Effector memory CD4-positive, alpha-beta T cell (primary cell): ENCODE measurements around the gene PID1.

Experiments
- DNase-seq, 3 donors: peaks; one replicate each; pipeline ENCODE4 v3.0.0-alpha.2; 2020
- H3K27ac ChIP-seq: 2 replicates; pipeline ENCODE4 v1.7.0; 2013; ENCODE audit warnings: mild to moderate bottlenecking, low read length, moderate library complexity; ENCODE audit not compliant: insufficient read depth, poor library complexity, severe bottlenecking
- H3K27me3 ChIP-seq: replicated peaks from 2 replicates; pipeline ENCODE4 v1.7.0; 2013; ENCODE audit warnings: mild to moderate bottlenecking, low read length; ENCODE audit not compliant: insufficient read depth, control insufficient read depth, poor library complexity, severe bottlenecking
- H3K36me3 ChIP-seq: 2 replicates; pipeline ENCODE4 v1.7.0; 2013; ENCODE audit warnings: mild to moderate bottlenecking, low read length, moderate library complexity; ENCODE audit not compliant: control insufficient read depth, insufficient read depth
- H3K4me1 ChIP-seq: 2 replicates; pipeline ENCODE4 v1.7.0; 2013; ENCODE audit warnings: low read length, mild to moderate bottlenecking; ENCODE audit not compliant: control insufficient read depth, insufficient read depth, poor library complexity, severe bottlenecking
- H3K4me3 ChIP-seq: 2 replicates; pipeline ENCODE4 v1.7.0; 2013; ENCODE audit warnings: low read length, low read depth, mild to moderate bottlenecking; ENCODE audit not compliant: insufficient read depth, poor library complexity, severe bottlenecking
- H3K9me3 ChIP-seq: 2 replicates; pipeline ENCODE4 v1.7.0; 2013; ENCODE audit warnings: mild to moderate bottlenecking, low read length, moderate library complexity; ENCODE audit not compliant: control insufficient read depth

Gene PID1

DNA sequence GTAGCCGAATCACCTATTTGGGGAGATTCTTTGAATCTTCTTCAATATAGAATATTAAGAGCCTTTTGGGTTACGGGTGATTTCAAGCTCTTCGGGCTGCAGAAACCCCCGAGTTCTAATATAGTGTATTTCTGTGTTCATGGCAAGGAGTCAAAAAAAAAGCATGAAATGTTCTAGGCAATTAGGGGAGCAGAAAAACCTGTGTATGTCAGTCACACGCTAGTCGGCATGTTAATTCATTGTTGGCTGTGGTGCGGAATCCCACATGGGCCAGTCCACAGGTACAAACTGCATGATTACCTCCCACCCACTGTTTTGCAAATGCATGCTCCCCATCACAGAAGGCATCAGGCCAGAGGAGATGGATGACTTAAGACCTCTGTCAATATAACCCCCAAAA is 161.9 kb downstream of the PID1 start:
- Histone ChIP-seq H3K4me3 (no peak overlapping the region), H3K4me1 (no peaks in the 10 kb centered on the region), H3K27ac (no peak overlapping the region), H3K36me3 (no peaks in the 10 kb centered on the region), H3K27me3 (no peaks in the 10 kb centered on the region), H3K9me3 (no peaks in the 10 kb centered on the region)
- DNase-seq, result no peak

DNA sequence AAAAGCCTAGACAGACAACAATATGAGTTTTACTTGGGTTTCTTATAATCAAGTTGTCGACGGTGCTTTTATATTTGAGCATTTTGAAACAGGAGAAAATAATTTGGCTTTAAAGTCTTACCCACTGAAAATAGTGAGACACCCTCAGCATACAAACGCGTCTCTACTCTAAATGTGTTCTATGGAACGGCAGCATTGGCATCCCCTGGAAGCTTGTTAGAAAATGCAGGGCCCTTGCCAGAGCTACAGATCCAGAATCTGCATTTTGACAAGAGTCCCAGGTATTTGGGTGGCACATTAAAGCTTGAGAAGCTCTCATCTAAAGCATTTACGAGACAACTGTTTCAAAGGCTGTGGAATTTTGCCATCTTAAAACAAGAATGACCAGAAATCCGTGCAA is 163.5 kb downstream of the PID1 start:
- Histone ChIP-seq H3K4me1 (no peaks in the 10 kb centered on the region), H3K27ac (no peak overlapping the region), H3K9me3 (peaks cover 2% of the 10 kb centered on the region), H3K27me3 (no peaks in the 10 kb centered on the region), H3K4me3 (no peak overlapping the region), H3K36me3 (no peaks in the 10 kb centered on the region)
- no peak for DNase-seq

DNA sequence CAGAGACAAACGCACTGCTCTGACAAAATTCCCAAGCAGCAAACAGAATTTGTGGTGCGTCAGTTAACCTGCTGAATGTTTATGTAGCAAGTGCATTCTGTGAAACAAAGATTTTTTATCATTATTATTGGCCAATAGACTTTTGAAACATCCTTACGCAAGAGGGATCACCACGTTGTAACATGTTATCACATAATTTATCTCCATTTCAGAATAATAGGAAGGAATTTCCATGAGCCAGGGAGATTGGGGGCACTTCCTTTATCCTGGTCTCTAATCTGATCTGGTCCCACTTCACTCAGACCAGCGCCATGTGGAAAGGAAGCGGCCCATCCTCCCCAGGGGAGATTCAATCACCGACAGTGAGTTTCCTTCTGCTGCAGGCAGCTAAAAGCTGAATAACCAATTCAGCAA is 166.1 kb downstream of the PID1 start:
- H3K4me1 ChIP-seq, result no peaks in the 10 kb centered on the region
- H3K4me3 ChIP-seq, result no peak overlapping the region
- H3K27ac ChIP-seq, result no peak overlapping the region
- H3K36me3 ChIP-seq, result no peaks in the 10 kb centered on the region
- no peak for DNase-seq
- H3K9me3 ChIP-seq, result peaks cover 7% of the 10 kb centered on the region
- no peaks in the 10 kb centered on the region for H3K27me3 ChIP-seq

GRCh38 chr2:229104025-229104424 is 167.1 kb downstream of the PID1 start:
- Histone ChIP-seq H3K4me3 (no peak overlapping the region), H3K27me3 (no peaks in the 10 kb centered on the region), H3K9me3 (peaks cover 7% of the 10 kb centered on the region), H3K4me1 (no peaks in the 10 kb centered on the region), H3K36me3 (no peaks in the 10 kb centered on the region), H3K27ac (no peak overlapping the region)
- DNase-seq, result no peak

- no peak for DNase-seq
- Histone ChIP-seq H3K27me3 (no peaks in the 10 kb centered on the region), H3K36me3 (no peaks in the 10 kb centered on the region), H3K9me3 (peaks cover 7% of the 10 kb centered on the region), H3K4me3 (no peak overlapping the region), H3K4me1 (no peaks in the 10 kb centered on the region), H3K27ac (no peak overlapping the region)
Observed at GRCh38 chr2:229101314-229101713, 169.8 kb downstream of the PID1 start.

DNA sequence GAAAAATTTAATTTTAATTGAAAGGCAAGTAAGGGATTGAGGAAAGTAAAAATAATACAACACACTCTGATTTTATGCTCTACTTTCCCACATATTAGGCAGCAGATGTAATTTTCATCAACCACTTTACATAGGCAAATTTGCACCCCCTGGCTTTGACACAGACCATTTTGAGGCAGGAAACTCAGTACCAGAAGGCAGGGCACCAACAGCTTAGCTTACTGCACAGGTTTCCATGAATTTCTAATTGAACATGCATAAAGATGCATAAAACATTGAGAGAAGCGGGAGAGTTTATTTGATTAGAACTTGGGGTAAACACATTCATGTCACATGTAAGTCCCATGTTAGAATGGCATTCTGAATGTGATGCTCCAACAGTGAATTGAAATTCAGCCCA is 171.9 kb downstream of the PID1 start:
- Histone ChIP-seq H3K36me3 (no peaks in the 10 kb centered on the region), H3K4me1 (no peaks in the 10 kb centered on the region), H3K9me3 (peaks cover 7% of the 10 kb centered on the region), H3K27me3 (no peaks in the 10 kb centered on the region), H3K4me3 (no peak overlapping the region), H3K27ac (no peak overlapping the region)
- DNase-seq, result no peak

DNA sequence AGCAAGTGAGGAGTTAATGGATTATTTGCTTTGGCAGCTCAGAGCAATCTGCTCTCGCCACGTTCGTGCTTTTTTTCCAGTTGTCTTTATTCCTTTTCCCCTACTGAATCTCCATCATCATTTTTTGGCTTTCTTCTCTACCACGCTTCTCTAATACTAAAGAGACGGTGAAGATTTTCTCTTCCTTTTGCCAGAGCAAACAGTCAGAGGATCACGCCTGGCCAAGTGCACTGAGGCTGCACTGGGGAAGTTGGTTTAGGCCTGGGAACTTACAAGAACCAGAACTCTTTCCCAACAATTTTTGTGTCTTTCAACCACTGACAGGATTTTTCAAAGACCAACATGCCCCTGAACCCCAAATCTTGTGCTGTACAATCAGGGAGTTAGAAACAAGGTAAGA is 172.3 kb downstream of the PID1 start:
- Histone ChIP-seq H3K4me1 (no peaks in the 10 kb centered on the region), H3K36me3 (no peaks in the 10 kb centered on the region), H3K27me3 (no peaks in the 10 kb centered on the region), H3K4me3 (no peak overlapping the region), H3K27ac (no peak overlapping the region), H3K9me3 (peaks cover 7% of the 10 kb centered on the region)
- DNase-seq, result no peak

DNA sequence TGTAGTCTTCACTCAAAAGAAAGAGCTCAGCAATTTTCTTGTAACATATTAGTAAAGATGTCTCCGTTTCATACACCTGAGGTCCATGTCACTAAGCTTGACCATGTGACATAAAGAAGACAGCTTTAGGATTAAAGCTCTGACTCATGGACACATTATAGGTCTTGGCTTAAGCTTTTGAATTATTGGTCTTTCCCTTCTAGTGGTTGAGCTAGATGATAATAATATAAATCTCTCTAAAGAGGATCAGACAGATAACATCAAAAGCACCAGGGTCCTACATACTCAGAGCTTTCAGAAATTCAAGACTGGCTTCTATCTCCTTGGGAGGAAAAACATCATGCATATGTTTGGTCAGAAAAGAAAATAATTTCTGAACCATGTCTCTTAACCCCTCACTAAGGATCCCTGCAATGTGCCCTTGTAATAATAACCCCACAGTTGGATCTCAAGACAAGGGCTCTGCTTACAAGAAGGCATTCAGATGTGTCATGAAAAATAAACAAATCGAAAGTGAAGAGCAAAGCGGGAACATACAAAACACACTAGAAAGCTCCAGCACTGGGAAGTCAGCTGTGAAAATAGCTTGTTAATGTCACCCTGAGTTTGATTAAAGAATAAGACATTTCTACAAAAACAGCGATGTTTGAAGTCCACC is 174.5 kb downstream of the PID1 start:
- Histone ChIP-seq H3K27me3 (no peaks in the 10 kb centered on the region), H3K4me3 (no peak overlapping the region), H3K4me1 (no peaks in the 10 kb centered on the region), H3K36me3 (no peaks in the 10 kb centered on the region), H3K9me3 (no peaks in the 10 kb centered on the region), H3K27ac (no peak overlapping the region)
- no peak for DNase-seq

DNA sequence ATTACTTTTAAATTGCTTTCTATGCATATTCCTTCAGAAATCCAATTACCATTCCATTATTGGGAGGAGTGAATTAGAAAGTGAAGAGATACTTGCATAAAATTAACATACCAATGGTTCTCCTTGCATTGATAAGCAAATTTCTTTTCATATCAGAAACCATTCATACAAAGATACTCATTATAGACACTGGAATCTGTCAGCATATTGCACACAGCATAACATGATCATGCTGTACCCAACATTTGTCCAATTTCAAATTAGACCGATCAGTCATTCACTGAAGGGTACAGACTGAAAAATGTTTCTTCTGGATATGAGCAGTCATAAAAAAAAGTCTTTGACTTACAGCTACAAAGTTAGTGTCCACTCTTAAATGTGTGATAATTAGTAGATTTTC is 175.6 kb downstream of the PID1 start:
- H3K4me1 ChIP-seq, result no peaks in the 10 kb centered on the region
- H3K27ac ChIP-seq, result no peak overlapping the region
- no peaks in the 10 kb centered on the region for H3K36me3 ChIP-seq
- no peaks in the 10 kb centered on the region for H3K27me3 ChIP-seq
- DNase-seq, result no peak
- no peaks in the 10 kb centered on the region for H3K9me3 ChIP-seq
- H3K4me3 ChIP-seq, result no peak overlapping the region

DNA sequence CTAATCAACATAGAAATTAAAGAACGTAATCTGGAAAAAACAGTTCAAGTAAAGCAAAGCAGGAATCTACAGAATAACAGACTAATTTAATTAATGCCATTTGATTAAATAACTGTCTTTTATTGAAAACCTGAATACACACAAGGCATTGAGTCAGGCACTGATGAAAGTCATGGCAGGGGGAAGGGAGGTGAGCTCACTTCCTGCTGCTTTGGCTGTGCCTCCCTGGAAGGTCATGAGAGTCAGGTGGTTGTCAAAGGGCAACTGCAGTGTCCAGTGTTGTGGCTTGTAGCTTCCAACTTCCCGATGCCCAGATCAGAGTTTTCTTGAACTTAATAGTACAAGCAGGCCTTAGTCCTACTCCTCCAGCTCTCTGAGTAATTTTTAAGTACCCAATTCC is 180.9 kb downstream of the PID1 start:
- no peak for DNase-seq
- no peaks in the 10 kb centered on the region for H3K27me3 ChIP-seq
- H3K4me3 ChIP-seq, result no peak overlapping the region
- no peaks in the 10 kb centered on the region for H3K4me1 ChIP-seq
- H3K9me3 ChIP-seq, result no peaks in the 10 kb centered on the region
- H3K36me3 ChIP-seq, result no peaks in the 10 kb centered on the region
- H3K27ac ChIP-seq, result no peak overlapping the region
